OCI-LY3 (cell line): ENCODE data around the gene CPOX.

Experiments
- H2AFZ ChIP-seq: fragments of 200-600, 300-600 bp; shearing (Covaris generic); 2 replicates; pipeline ENCODE4 v1.6.0; 2014; ENCODE audit warnings: antibody characterized with exemption, low read depth, low read length
- H3K27ac ChIP-seq: fragments of 200-600, 300-600 bp; sonication (generic); 2 replicates; pipeline ENCODE4 v1.5.1; 2014; ENCODE audit warnings: mild to moderate bottlenecking, low read length, moderate library complexity, mixed read lengths
- H3K27me3 ChIP-seq: fragments of 200-600, 300-600 bp; sonication (generic); 2 replicates; pipeline ENCODE4 v1.6.1; 2014; ENCODE audit warnings: low read depth, low read length, mixed read lengths
- H3K36me3 ChIP-seq: fragments of 200-600, 300-600 bp; sonication (generic); replicated peaks from 2 replicates; pipeline ENCODE3; 2014; ENCODE audit warnings: low read depth, low read length, mixed read lengths
- H3K4me1 ChIP-seq: fragments of 300-600, 200-600 bp; sonication (generic); 2 replicates; pipeline ENCODE4 v1.6.1; 2014; ENCODE audit warnings: low read length, mixed read lengths
- H3K4me2 ChIP-seq: fragments of 200-600, 300-600 bp; sonication (generic); 2 replicates; pipeline ENCODE4 v1.6.1; 2014; ENCODE audit warnings: low read length, mixed read lengths
- H3K4me3 ChIP-seq: fragments of 300-600, 200-600 bp; sonication (generic); 2 replicates; pipeline ENCODE4 v1.5.1; 2014; ENCODE audit warnings: antibody characterized with exemption, mild to moderate bottlenecking, low read length, moderate library complexity
- H3K79me2 ChIP-seq: fragments of 300-600, 200-600 bp; shearing (Covaris generic); 2 replicates; pipeline ENCODE4 v1.6.1; 2014; ENCODE audit warnings: mild to moderate bottlenecking, low read length, mixed read lengths
- H3K9ac ChIP-seq: fragments of 300-600, 200-600 bp; shearing (Covaris generic); 2 replicates; pipeline ENCODE4 v1.6.0; 2014; ENCODE audit warnings: mild to moderate bottlenecking, low read length, moderate library complexity
- H3K9me3 ChIP-seq: fragments of 200-600, 300-600 bp; shearing (Covaris generic); 2 replicates; pipeline ENCODE4 v1.6.1; 2014; ENCODE audit warnings: low read length, mixed read lengths; ENCODE audit not compliant: insufficient read depth
- H4K20me1 ChIP-seq: fragments of 200-600, 300-600 bp; sonication (generic); 2 replicates; pipeline ENCODE4 v1.6.1; 2016; ENCODE audit warnings: low read length, mixed read lengths; ENCODE audit not compliant: insufficient read depth
- EZH2phosphoT487 ChIP-seq: fragments of 200-600 bp; shearing (Covaris generic); IDR thresholded peaks from 2 replicates; pipeline ENCODE4 v1.6.1; 2018; ENCODE audit warnings: antibody characterized with exemption, mixed run types, low read depth
- TF ChIP-seq, protein P1 (sequence below): fragments of 200-600, 300-600 bp; sonication (generic); IDR thresholded peaks from 2 replicates; pipeline ENCODE4 v1.5.1; 2014; ENCODE audit warnings: antibody characterized with exemption, low read length, low read depth

Gene CPOX

DNA sequence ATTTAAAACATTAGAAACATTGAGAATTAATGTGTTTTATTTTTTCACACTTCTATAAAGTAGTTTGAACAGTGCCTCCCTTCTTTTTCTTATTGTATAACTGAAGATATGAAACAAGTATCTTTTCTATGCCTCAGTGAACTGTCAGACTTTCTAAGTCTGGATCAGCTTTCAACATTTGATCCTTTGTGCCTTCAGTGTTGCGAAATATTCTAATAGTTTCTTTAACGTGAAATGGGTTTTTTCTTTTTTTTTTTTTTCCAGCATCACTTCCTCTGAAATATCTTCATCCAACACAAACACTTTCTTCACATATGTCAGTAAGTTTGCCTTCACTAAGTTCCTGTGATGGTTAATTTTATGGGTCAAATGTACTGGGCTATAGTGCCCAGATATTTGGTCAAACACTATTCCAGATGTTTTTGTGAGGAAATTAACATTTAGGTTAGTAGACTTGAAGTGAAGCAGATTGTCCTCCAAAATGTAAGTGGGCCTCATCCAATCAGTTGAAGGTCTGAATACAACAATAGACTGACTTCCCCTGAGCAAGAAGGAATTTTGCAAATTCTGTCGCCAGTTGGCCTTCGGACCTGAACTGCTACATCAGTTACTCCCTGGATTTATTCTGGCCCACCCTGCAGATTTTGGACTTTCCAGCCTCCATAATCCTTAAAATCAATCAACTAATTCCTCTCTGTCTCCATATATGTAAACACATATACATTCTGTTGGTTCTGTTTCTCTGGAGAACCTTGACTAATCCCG, 6.4 kb upstream of the CPOX start:
- Histone ChIP-seq H3K9me3 (no peaks in the 10 kb centered on the region), H3K4me2 (peak overlapping the region; percentile 38), H4K20me1 (no peaks in the 10 kb centered on the region), H3K79me2 (no peaks in the 10 kb centered on the region), H3K27ac (no peak overlapping the region), H3K27me3 (0 out of 2 replicates have a peak, but pooled peaks cover 3% of the 10 kb centered on the region), H3K4me3 (no peak overlapping the region), H3K4me1 (peaks cover 23% of the 10 kb centered on the region), H2AFZ (no peak overlapping the region), H3K36me3 (no peaks in the 10 kb centered on the region), H3K9ac (no peak overlapping the region)
- no peak for TF ChIP-seq EZH2phosphoT487
- TF ChIP-seq, protein P1, sequence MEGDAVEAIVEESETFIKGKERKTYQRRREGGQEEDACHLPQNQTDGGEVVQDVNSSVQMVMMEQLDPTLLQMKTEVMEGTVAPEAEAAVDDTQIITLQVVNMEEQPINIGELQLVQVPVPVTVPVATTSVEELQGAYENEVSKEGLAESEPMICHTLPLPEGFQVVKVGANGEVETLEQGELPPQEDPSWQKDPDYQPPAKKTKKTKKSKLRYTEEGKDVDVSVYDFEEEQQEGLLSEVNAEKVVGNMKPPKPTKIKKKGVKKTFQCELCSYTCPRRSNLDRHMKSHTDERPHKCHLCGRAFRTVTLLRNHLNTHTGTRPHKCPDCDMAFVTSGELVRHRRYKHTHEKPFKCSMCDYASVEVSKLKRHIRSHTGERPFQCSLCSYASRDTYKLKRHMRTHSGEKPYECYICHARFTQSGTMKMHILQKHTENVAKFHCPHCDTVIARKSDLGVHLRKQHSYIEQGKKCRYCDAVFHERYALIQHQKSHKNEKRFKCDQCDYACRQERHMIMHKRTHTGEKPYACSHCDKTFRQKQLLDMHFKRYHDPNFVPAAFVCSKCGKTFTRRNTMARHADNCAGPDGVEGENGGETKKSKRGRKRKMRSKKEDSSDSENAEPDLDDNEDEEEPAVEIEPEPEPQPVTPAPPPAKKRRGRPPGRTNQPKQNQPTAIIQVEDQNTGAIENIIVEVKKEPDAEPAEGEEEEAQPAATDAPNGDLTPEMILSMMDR: no peak

DNA sequence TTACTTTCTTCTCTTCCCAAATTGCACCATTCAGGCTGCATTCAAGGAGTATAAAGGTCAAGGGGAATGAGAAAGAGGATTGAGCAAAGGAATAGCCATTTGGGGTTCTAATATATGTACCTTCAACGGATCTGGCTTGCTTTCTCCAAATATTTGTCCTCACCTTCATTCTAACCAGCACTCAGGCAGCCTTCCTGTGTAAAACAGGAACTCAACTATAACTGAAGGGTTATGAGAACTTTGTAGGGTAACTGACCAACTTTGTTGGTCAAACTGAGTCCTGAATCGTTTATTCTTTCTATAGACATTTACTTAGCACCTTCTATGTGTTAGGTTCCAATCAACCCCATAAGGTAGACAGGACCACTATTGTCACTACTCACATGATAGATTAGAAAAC, 5.1 kb upstream of the CPOX start:
- no peak overlapping the region for H2AFZ ChIP-seq

DNA sequence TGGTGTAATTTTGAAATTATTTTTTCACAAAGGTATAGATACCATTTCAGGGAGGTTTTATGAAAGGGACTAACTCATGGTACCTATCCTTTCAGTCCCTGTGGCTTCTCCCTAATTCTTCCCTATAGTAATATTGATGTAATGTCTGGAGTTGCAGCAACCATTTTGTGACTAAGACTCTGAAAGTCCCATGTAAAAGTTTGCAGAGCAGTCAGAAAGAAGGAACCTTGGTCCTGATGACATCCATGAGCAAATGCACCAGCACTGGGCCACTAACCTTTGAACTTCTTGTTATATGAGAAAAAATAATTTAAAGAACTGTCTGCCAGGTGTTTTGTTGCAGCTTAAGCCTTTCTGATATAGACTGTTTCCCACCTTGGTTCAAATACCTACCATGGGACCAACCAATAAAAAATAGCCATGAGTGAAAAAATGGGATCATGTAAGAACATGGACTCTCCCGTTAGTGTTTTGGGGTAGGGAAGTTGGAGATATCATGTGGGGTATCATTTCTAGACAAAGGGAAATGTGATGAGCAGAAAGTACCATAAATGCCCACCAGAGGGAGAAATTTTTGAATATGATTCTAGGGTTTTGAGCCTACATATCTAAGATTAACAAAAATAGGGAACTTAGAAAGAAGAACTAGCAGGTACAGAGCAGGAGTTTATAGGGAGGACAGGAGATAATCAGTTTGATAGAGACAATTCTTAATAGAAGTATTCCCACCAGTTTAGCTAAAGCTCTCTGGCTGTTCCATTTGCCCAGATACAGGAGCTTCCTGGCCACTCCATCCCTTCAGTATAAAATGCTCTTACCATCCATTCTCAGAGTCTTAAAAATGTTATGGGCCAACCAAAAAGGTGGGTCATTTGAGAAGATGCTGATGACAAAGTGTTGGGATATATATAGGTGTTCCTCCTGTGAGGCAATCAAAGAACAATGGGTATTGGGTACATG, 3.4 kb upstream of the CPOX start:
- Histone ChIP-seq H3K9ac (no peak overlapping the region), H3K9me3 (no peaks in the 10 kb centered on the region), H3K4me2 (no peak overlapping the region), H4K20me1 (no peaks in the 10 kb centered on the region), H3K79me2 (no peaks in the 10 kb centered on the region), H3K4me3 (no peak overlapping the region), H3K36me3 (no peaks in the 10 kb centered on the region), H3K4me1 (peaks cover 30% of the 10 kb centered on the region), H2AFZ (no peak overlapping the region), H3K27me3 (peaks cover 10% of the 10 kb centered on the region; the same call in 1 of the 2 replicates), H3K27ac (no peak overlapping the region)
- TF ChIP-seq EZH2phosphoT487: no peak
- TF ChIP-seq, protein P1: peak; percentile 68

More for the DNA sequence above, 5.1 kb upstream of the CPOX start:
- TF ChIP-seq, protein P1: no peak
- TF ChIP-seq EZH2phosphoT487: no peak
- Histone ChIP-seq H3K36me3 (no peaks in the 10 kb centered on the region), H4K20me1 (no peaks in the 10 kb centered on the region), H3K9ac (no peak overlapping the region), H3K4me3 (no peak overlapping the region), H3K79me2 (no peaks in the 10 kb centered on the region), H3K27ac (no peak overlapping the region), H3K4me1 (peaks cover 23% of the 10 kb centered on the region), H3K9me3 (no peaks in the 10 kb centered on the region), H3K27me3 (0 out of 2 replicates have a peak, but pooled peaks cover 3% of the 10 kb centered on the region), H3K4me2 (no peak overlapping the region)

DNA sequence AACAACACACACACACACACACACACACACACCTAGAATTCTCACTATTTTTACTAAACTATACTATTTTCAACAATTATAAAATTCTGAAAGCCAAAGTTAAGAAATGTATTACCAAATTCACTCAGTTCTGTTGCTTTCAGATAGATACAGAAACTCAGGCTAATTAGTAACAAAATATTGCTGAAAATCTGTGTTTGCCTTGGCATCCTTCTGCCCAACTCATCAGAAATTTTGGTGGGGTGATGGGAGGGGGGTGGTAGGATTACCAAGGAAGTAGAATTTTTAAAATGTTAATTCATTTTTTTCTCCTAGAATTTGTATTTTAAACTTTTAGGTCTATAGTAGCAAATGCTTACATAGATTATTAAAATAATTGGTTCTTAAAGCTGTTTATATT, 2.7 kb upstream of the CPOX start:
- H3K4me2 ChIP-seq: no peak overlapping the region
- H3K27me3 ChIP-seq: peaks cover 10% of the 10 kb centered on the region; the same call in 1 of the 2 replicates
- TF ChIP-seq EZH2phosphoT487: no peak
- TF ChIP-seq, protein P1: no peak
- H4K20me1 ChIP-seq: no peaks in the 10 kb centered on the region
- no peak overlapping the region for H2AFZ ChIP-seq
- H3K79me2 ChIP-seq: no peaks in the 10 kb centered on the region
- H3K4me1 ChIP-seq: peaks cover 30% of the 10 kb centered on the region
- no peaks in the 10 kb centered on the region for H3K36me3 ChIP-seq
- H3K4me3 ChIP-seq: no peak overlapping the region
- H3K9ac ChIP-seq: no peak overlapping the region
- H3K9me3 ChIP-seq: no peaks in the 10 kb centered on the region
- H3K27ac ChIP-seq: no peak overlapping the region
